ENCODE measurements around the gene JADE1. TPM values are rescaled to one million over a fixed set of nuclear protein-coding genes. Genes with fewer than 3 reads are reported as not detected.
A peak's percentile ranks its signal among the peaks of the same experiment; 100 is the strongest.

The JADE1 gene
- total and polyA plus RNA-seq, 5 donors from 2014 or later, result 26.1 to 50.8 (median 39.8) TPM

DNA sequence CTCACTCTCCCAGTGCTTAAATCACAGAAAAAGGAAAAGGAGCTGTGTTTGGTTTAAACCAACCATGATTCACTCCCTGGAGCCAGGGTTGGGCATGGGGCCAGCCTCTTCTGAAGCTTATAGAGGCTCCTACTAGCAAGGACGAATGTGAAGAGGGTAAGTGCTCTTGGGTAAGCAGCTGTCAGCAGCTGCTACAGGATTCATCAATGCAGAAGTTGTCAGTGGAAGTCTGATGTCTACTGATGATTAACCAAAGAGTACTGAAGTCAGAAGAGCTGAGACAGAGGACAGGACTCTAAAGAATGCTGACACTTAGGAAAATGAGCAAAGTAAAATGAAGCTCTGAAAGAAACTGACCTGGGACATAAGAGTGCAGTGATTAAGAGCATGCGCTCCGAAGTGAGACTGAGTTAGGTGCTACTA is 32.7 kb upstream of the JADE1 start:
- no peaks in the 10 kb centered on the region for H3K4me1 ChIP-seq (ENCODE audit: control insufficient read depth, insufficient read depth, low read length, poor library complexity, severe bottlenecking)
- H3K36me3 ChIP-seq (ENCODE audit: control insufficient read depth, insufficient read depth, low read length), result no peaks in the 10 kb centered on the region
- Mint-ChIP-seq H3K4me3 (no peak overlapping the region), H3K27me3 (peaks cover 24% of the 10 kb centered on the region), H3K36me3 (no peaks in the 10 kb centered on the region), H3K4me1 (no peaks in the 10 kb centered on the region), H3K27ac (no peak overlapping the region), H3K9me3 (peaks cover 0 to 2% (median 0%) of the 10 kb centered on the region in 7 donors)
- no peaks in the 10 kb centered on the region for H3K27me3 ChIP-seq (ENCODE audit: control insufficient read depth, insufficient read depth, low read length)
- no peak overlapping the region for H3K27ac ChIP-seq (ENCODE audit: insufficient read depth, low read length, poor library complexity, severe bottlenecking)
- no peaks in the 10 kb centered on the region for H3K9me3 ChIP-seq (ENCODE audit: control insufficient read depth in 2 of 2, low read length in 2 of 2)
- DNase-seq, result no peak
- no peak overlapping the region for H3K4me3 ChIP-seq (ENCODE audit: low read depth, low read length)
- no peak for ATAC-seq (ENCODE audit: low read depth in 2 of 2)

DNA sequence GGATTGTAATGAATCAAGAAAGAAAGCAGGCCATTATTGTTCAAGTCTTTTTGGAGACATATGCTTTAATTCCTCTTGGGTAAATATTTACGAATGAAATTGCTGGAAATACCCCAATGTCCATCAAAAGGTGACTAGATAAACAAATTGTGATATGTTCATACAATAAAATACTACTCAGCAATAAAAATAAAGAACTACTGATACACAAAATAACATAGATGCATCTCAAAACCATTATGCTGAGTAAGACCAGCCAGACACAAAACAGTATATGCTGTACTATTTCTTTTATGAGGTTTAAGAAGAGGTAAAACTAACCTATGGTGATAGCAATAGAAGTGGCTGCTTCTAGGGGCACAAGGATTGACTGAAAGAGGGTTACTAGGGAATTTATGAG is 28.8 kb upstream of the JADE1 start:
- H3K27me3 Mint-ChIP-seq, result peaks cover 29% of the 10 kb centered on the region
- DNase-seq (no peak), ATAC-seq (ENCODE audit: low read depth in 2 of 2) (no peak)
- Histone ChIP-seq H3K4me1 (ENCODE audit: control insufficient read depth, insufficient read depth, low read length, poor library complexity, severe bottlenecking) (no peaks in the 10 kb centered on the region), H3K9me3 (ENCODE audit: control insufficient read depth in 2 of 2, low read length in 2 of 2) (no peaks in the 10 kb centered on the region), H3K27ac (ENCODE audit: insufficient read depth, low read length, poor library complexity, severe bottlenecking) (no peak overlapping the region), H3K27me3 (ENCODE audit: control insufficient read depth, insufficient read depth, low read length) (no peaks in the 10 kb centered on the region), H3K4me3 (ENCODE audit: low read depth, low read length) (no peak overlapping the region), H3K36me3 (ENCODE audit: control insufficient read depth, insufficient read depth, low read length) (no peaks in the 10 kb centered on the region)
- H3K27ac Mint-ChIP-seq, result no peak overlapping the region
- H3K4me3 Mint-ChIP-seq, result no peak overlapping the region
- peaks cover 0 to 1% (median 0%) of the 10 kb centered on the region in 4 donors for H3K4me1 Mint-ChIP-seq
- H3K9me3 Mint-ChIP-seq, result peaks cover 0 to 2% (median 0%) of the 10 kb centered on the region in 7 donors
- H3K36me3 Mint-ChIP-seq, result no peaks in the 10 kb centered on the region

DNA sequence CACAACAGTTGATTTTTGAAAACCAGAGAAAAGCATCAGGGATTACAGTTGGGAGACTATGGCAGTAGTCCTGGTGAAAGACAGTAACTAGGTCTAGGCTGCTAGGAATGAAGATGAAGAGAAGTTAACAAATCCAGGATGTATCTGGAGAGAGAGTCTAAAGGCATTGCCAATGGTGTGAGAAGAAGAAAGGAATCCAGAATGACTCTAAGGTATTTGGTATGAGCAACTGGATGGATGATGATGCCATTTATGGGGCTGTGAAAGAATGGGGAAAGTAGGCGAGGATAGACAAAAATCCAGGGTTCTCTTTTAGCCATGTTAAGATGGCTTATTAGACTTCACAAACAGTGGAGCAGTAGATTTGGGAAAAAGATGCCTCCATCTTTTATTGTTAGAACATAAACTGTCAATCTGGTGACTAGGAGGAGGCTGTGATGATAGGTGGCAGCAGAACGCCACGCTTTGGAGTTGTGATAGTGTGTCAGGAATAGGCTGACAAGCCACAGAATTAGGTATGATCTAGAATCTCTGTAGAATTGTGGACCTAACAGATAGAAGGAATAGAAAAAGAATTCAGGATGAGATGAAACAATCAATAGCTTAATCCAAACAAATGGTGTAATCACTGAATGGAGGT is 27.3 kb upstream of the JADE1 start:
- no peaks in the 10 kb centered on the region for H3K36me3 ChIP-seq (ENCODE audit: control insufficient read depth, insufficient read depth, low read length)
- Mint-ChIP-seq H3K9me3 (peaks cover 0 to 2% (median 0%) of the 10 kb centered on the region in 7 donors), H3K4me1 (peaks cover 0 to 1% (median 0%) of the 10 kb centered on the region in 4 donors), H3K4me3 (no peak overlapping the region), H3K27me3 (peaks cover 26% of the 10 kb centered on the region), H3K36me3 (no peaks in the 10 kb centered on the region), H3K27ac (no peak overlapping the region)
- H3K27ac ChIP-seq (ENCODE audit: insufficient read depth, low read length, poor library complexity, severe bottlenecking), result no peak overlapping the region
- no peaks in the 10 kb centered on the region for H3K27me3 ChIP-seq (ENCODE audit: control insufficient read depth, insufficient read depth, low read length)
- H3K4me1 ChIP-seq (ENCODE audit: control insufficient read depth, insufficient read depth, low read length, poor library complexity, severe bottlenecking), result no peaks in the 10 kb centered on the region
- H3K9me3 ChIP-seq (ENCODE audit: control insufficient read depth in 2 of 2, low read length in 2 of 2), result no peaks in the 10 kb centered on the region
- DNase-seq (peak; percentile 36 to 71 (median 65)), ATAC-seq (ENCODE audit: low read depth in 2 of 2) (peak; percentile 86 to 94)
- no peak overlapping the region for H3K4me3 ChIP-seq (ENCODE audit: low read depth, low read length)

DNA sequence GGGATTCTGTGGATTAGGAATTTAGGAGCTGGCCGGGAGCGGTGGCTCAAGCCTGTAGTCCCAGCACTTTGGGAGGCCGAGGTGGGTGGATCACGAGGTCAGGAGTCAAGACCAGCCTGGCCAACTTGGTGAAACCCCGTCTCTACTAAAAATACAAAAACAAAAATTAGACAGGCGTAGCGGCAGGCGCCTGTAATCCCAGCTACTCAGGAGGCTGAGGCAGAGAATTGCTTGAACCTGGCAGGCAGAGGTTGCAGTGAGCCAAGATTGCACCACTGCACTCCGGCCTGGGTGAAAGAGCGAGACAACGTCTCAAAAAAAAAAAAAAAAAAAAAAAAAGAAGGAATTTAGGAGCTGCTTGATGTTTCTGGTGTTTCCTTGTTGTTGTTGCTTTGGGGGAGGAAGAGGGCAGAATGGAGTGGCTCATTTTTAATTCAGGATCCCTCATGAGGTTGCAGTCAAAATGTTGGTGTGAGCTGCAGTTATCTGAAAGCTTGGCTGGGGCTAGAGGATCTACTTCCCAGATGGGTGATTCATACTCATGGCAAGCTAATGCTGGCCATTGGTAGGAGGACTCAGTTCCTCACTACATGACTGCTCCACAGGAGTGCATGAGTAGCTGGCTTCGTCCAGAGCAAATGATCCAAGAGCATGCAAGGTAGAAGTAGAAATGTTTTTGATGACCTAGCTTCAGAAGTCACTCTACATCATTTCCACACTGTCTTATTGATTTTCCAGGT is 26.5 kb upstream of the JADE1 start:
- Mint-ChIP-seq H3K36me3 (no peaks in the 10 kb centered on the region), H3K4me1 (peaks cover 0 to 1% (median 0%) of the 10 kb centered on the region in 4 donors), H3K27ac (no peak overlapping the region), H3K9me3 (peaks cover 0 to 2% (median 0%) of the 10 kb centered on the region in 7 donors), H3K27me3 (peaks cover 23% of the 10 kb centered on the region), H3K4me3 (no peak overlapping the region)
- DNase-seq (no peak), ATAC-seq (ENCODE audit: low read depth in 2 of 2) (no peak)
- H3K9me3 ChIP-seq (ENCODE audit: control insufficient read depth in 2 of 2, low read length in 2 of 2), result no peaks in the 10 kb centered on the region
- H3K4me3 ChIP-seq (ENCODE audit: low read depth, low read length), result no peak overlapping the region
- no peak overlapping the region for H3K27ac ChIP-seq (ENCODE audit: insufficient read depth, low read length, poor library complexity, severe bottlenecking)
- H3K36me3 ChIP-seq (ENCODE audit: control insufficient read depth, insufficient read depth, low read length), result no peaks in the 10 kb centered on the region
- H3K27me3 ChIP-seq (ENCODE audit: control insufficient read depth, insufficient read depth, low read length), result no peaks in the 10 kb centered on the region
- H3K4me1 ChIP-seq (ENCODE audit: control insufficient read depth, insufficient read depth, low read length, poor library complexity, severe bottlenecking), result no peaks in the 10 kb centered on the region

GRCh38 chr4:128787509-128788311 is 21.8 kb upstream of the JADE1 start:
- Mint-ChIP-seq H3K27ac (no peak overlapping the region), H3K4me1 (no peaks in the 10 kb centered on the region), H3K9me3 (peaks cover 0 to 2% (median 0%) of the 10 kb centered on the region in 7 donors), H3K36me3 (no peaks in the 10 kb centered on the region), H3K27me3 (no peaks in the 10 kb centered on the region), H3K4me3 (no peak overlapping the region)
- ATAC-seq (ENCODE audit: low read depth in 2 of 2) (no peak), DNase-seq (no peak)
- no peaks in the 10 kb centered on the region for H3K9me3 ChIP-seq (ENCODE audit: control insufficient read depth in 2 of 2, low read length in 2 of 2)
- no peak overlapping the region for H3K27ac ChIP-seq (ENCODE audit: insufficient read depth, low read length, poor library complexity, severe bottlenecking)
- H3K4me1 ChIP-seq (ENCODE audit: control insufficient read depth, insufficient read depth, low read length, poor library complexity, severe bottlenecking), result no peaks in the 10 kb centered on the region
- no peaks in the 10 kb centered on the region for H3K27me3 ChIP-seq (ENCODE audit: control insufficient read depth, insufficient read depth, low read length)
- no peak overlapping the region for H3K4me3 ChIP-seq (ENCODE audit: low read depth, low read length)
- H3K36me3 ChIP-seq (ENCODE audit: control insufficient read depth, insufficient read depth, low read length), result no peaks in the 10 kb centered on the region

DNA sequence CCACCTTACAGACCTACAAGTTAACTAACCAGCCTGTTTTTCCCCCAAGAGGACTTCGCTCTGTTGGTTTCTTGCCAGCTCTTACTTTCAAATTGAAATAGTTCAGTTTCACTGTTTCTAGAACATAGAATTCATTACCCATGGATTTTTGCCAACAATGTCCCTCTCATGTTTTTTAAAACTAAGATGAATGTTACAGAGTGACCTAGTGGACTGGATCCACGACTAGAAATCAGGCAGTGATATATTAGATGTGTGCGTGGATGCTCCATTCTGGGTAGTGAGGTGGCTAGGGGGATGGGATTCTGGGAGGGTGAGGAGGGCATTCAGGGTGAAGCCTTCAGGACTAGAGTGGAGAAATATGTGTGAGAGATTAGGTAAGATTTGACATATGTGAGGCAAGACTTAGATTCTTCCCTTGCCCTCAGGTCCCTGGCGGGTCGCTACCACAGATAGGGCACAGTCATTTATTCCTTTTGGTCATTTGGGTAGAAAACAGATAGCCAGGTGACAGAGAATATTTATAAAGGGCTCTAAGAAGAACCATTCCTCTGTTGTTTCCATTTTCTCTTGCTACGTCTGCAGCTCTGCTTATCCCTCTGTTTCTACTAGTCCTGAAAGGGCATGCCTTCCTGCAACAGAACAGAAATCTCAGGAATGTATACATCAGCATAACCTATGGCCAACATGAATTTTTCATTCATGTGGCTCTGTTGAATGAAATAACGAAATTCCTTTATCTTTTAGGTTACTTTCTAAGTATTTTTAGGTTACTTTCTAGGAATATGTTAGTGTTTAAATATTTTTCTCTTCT is 15.4 kb upstream of the JADE1 start:
- Histone ChIP-seq H3K27me3 (ENCODE audit: control insufficient read depth, insufficient read depth, low read length) (no peaks in the 10 kb centered on the region), H3K27ac (ENCODE audit: insufficient read depth, low read length, poor library complexity, severe bottlenecking) (no peak overlapping the region), H3K4me1 (ENCODE audit: control insufficient read depth, insufficient read depth, low read length, poor library complexity, severe bottlenecking) (no peaks in the 10 kb centered on the region), H3K9me3 (ENCODE audit: control insufficient read depth in 2 of 2, low read length in 2 of 2) (no peaks in the 10 kb centered on the region), H3K4me3 (ENCODE audit: low read depth, low read length) (no peak overlapping the region), H3K36me3 (ENCODE audit: control insufficient read depth, insufficient read depth, low read length) (no peaks in the 10 kb centered on the region)
- H3K4me3 Mint-ChIP-seq, result no peak overlapping the region
- no peak for ATAC-seq (ENCODE audit: low read depth in 2 of 2)
- H3K27me3 Mint-ChIP-seq, result peaks cover 12% of the 10 kb centered on the region
- no peak for DNase-seq
- H3K4me1 Mint-ChIP-seq, result no peaks in the 10 kb centered on the region
- peaks cover 0 to 2% (median 0%) of the 10 kb centered on the region in 7 donors for H3K9me3 Mint-ChIP-seq
- H3K27ac Mint-ChIP-seq, result no peak overlapping the region
- no peaks in the 10 kb centered on the region for H3K36me3 Mint-ChIP-seq

DNA sequence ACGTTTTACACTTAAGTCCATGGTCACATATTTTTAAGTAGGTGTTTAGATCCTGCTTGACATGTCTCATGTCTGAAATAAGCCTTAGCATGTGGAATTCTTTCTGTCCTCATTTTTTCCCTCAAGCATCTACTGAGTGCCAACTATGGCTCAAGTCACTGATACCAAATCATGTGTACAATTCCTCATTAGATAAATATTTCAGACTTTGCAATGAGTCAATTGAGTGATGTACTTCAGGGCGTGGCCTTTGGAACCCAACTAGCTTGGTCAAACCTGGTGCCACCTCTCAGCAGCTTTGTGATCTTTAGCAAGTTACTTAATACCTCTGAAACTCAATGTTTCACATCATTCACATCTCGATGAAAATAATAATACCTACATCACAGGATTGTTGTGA is 12.6 kb upstream of the JADE1 start:
- DNase-seq (no peak), ATAC-seq (ENCODE audit: low read depth in 2 of 2) (no peak)
- Histone ChIP-seq H3K4me3 (ENCODE audit: low read depth, low read length) (no peak overlapping the region), H3K27ac (ENCODE audit: insufficient read depth, low read length, poor library complexity, severe bottlenecking) (no peak overlapping the region), H3K9me3 (ENCODE audit: control insufficient read depth in 2 of 2, low read length in 2 of 2) (no peaks in the 10 kb centered on the region), H3K36me3 (ENCODE audit: control insufficient read depth, insufficient read depth, low read length) (no peaks in the 10 kb centered on the region), H3K4me1 (ENCODE audit: control insufficient read depth, insufficient read depth, low read length, poor library complexity, severe bottlenecking) (no peaks in the 10 kb centered on the region), H3K27me3 (ENCODE audit: control insufficient read depth, insufficient read depth, low read length) (no peaks in the 10 kb centered on the region)
- Mint-ChIP-seq H3K9me3 (peaks cover 0 to 2% (median 0%) of the 10 kb centered on the region in 7 donors), H3K4me3 (no peak overlapping the region), H3K27ac (no peak overlapping the region), H3K27me3 (peaks cover 12% of the 10 kb centered on the region), H3K4me1 (no peaks in the 10 kb centered on the region), H3K36me3 (no peaks in the 10 kb centered on the region)

Measured in CD4-positive, CD25-positive, alpha-beta regulatory T cell (primary cell).